HepG2 (cell line): ENCODE measurements around the gene GNMT. TPM values are rescaled to one million over a fixed set of nuclear protein-coding genes. Genes with fewer than 3 reads are reported as not detected.
A peak's percentile ranks its signal among the peaks of the same experiment; 100 is the strongest.

Experiments
- ADNP ChIP-seq: sonication (generic); formaldehyde crosslinking; IDR thresholded peaks from 2 replicates; pipeline ENCODE4 v1.4.0; 2020; ENCODE audit warnings: missing genetic modification reagents
- HNF4G ChIP-seq, 2 experiments: sonication (generic) in 1 of 2; formaldehyde crosslinking in 1 of 2; IDR thresholded peaks; 2 replicates each; pipeline versions ENCODE4 v1.4.0 to v1.6.1; 2011 to 2020; ENCODE audit warnings: borderline replicate concordance in 2 of 2, low read depth in 2 of 2, mild to moderate bottlenecking in 2 of 2, low read length in 1 of 2, missing genetic modification reagents in 1 of 2, moderate library complexity in 1 of 2
- HOXA7 ChIP-seq: sonication (generic); formaldehyde crosslinking; IDR thresholded peaks from 2 replicates; pipeline ENCODE4 v1.8.1; 2022; ENCODE audit warnings: mild to moderate bottlenecking, missing genetic modification reagents, moderate library complexity
- KIAA2018 ChIP-seq: sonication (generic); formaldehyde crosslinking; IDR thresholded peaks from 2 replicates; pipeline ENCODE4 v1.5.0; 2020; ENCODE audit warnings: mild to moderate bottlenecking, missing genetic modification reagents, borderline replicate concordance
- STAT6 ChIP-seq: sonication (generic); formaldehyde crosslinking; IDR thresholded peaks from 2 replicates; pipeline ENCODE4 v1.4.0; 2020; ENCODE audit warnings: missing genetic modification reagents, mild to moderate bottlenecking, borderline replicate concordance
- ZBTB34 ChIP-seq: sonication (generic); formaldehyde crosslinking; IDR thresholded peaks from 2 replicates; pipeline ENCODE4 v1.8.0; 2022; ENCODE audit warnings: mild to moderate bottlenecking, missing genetic modification reagents
- ZFP36L2 ChIP-seq: sonication (generic); formaldehyde crosslinking; IDR thresholded peaks from 2 replicates; pipeline ENCODE4 v1.4.0; 2020; ENCODE audit warnings: missing genetic modification reagents
- ZNF234 ChIP-seq: sonication (generic); formaldehyde crosslinking; conservative IDR thresholded peaks from 2 replicates; pipeline ENCODE4 v1.5.1; 2020; ENCODE audit warnings: mild to moderate bottlenecking, missing genetic modification reagents
- ZNF660 ChIP-seq: sonication (generic); formaldehyde crosslinking; IDR thresholded peaks from 2 replicates; pipeline ENCODE4 v1.5.1; 2020; ENCODE audit warnings: mild to moderate bottlenecking, low read depth, missing genetic modification reagents, borderline replicate concordance
- ZNF678 ChIP-seq: sonication (generic); formaldehyde crosslinking; IDR thresholded peaks from 2 replicates; pipeline ENCODE4 v1.4.0; 2020; ENCODE audit warnings: mild to moderate bottlenecking, missing genetic modification reagents
- ZSCAN30 ChIP-seq: sonication (generic); formaldehyde crosslinking; IDR thresholded peaks from 2 replicates; pipeline ENCODE4 v1.5.0; 2020; ENCODE audit warnings: mild to moderate bottlenecking, missing genetic modification reagents
- ZUFSP ChIP-seq: sonication (generic); formaldehyde crosslinking; IDR thresholded peaks from 2 replicates; pipeline ENCODE4 v1.9.0; 2021; ENCODE audit warnings: missing genetic modification reagents, mild to moderate bottlenecking, borderline replicate concordance
- polyA plus RNA-seq, 8 experiments: library from polyadenylated mRNA; depleted of rRNA in 3 of 8; stranded (reverse) in 7 of 8; unstranded in 1 of 8; fragments of >200 nt; fragmentation: Illumina TruSeq in 4 of 8; extraction: Trizol in 4 of 8; gene quantifications; 2 replicates each; pipeline versions ENCODE4 v1.2.1 to v1.2.3, GENCODE V29; 2011 to 2016; ENCODE audit warnings: low read depth in 4 of 8, missing spikeins in 1 of 8, mixed read lengths in 1 of 8; ENCODE audit not compliant: insufficient read depth in 1 of 8
- total RNA-seq, 5 experiments: library from RNA; depleted of rRNA; stranded (reverse); fragments of >200 nt; fragmentation: Illumina TruSeq; extraction: Trizol; gene quantifications; 2 replicates each; pipeline ENCODE4 v1.2.3, GENCODE V29; 2016; ENCODE audit warnings: low read depth in 1 of 5

The GNMT gene
- total and polyA plus RNA-seq, 2 of the 13 experiments (the other 11 are each of a cell fraction or from before 2014, with no cell fraction given): 2.8 to 7.0 TPM

GRCh38 chr6:42984001-42984923 is 23.7 kb downstream of the GNMT start, which contains the start of gene PPP2R5D (continued):
- TF ChIP-seq KIAA2018 (CRISPR knock-in tag) (no peak), ADNP (CRISPR knock-in tag) (no peak), HOXA7 (CRISPR knock-in tag) (no peak), ZUFSP (CRISPR knock-in tag) (no peak), STAT6 (CRISPR knock-in tag) (no peak), ZNF678 (CRISPR knock-in tag) (0 out of 2 replicates have a peak, but pooled peaks have one; percentile 14), ZFP36L2 (CRISPR knock-in tag) (no peak), ZSCAN30 (CRISPR knock-in tag) (no peak), HNF4G (IDR thresholded peaks at IDR 0.05; ENCODE audit: borderline replicate concordance, low read depth, low read length) (no peak), HNF4G (CRISPR knock-in tag; IDR thresholded peaks at IDR 0.05; ENCODE audit: borderline replicate concordance, low read depth) (no peak), ZNF234 (0 out of 2 replicates have a peak, but pooled peaks have one; percentile 51), ZBTB34 (CRISPR knock-in tag) (peak; percentile 58; the same call in 1 of the 2 replicates), ZNF660 (CRISPR knock-in tag) (no peak)
